DND-41 (cell line): ENCODE data around the gene MSI2.
A peak's percentile ranks its signal among the peaks of the same experiment; 100 is the strongest.

ENCODE experiments used
- ATAC-seq: fragments of 200-7000 bp; cut with Tn5 transposase; 3 replicates; pipeline ENCODE4 v1.9.1; 2021; ENCODE audit warnings: low read depth; ENCODE audit not compliant: insufficient read depth
- DNase-seq: peaks from one replicate; pipeline ENCODE4 v3.0.0-alpha.2; 2020
- H2AFZ ChIP-seq: 2 replicates; pipeline ENCODE4 v1.6.0; 2012; ENCODE audit warnings: low read depth, low read length
- H3K27ac ChIP-seq: 2 replicates; pipeline ENCODE4 v1.5.1; 2012; ENCODE audit warnings: low read length, inconsistent platforms
- H3K27me3 ChIP-seq: fragments of 200-600 bp; sonication (generic); 2 replicates; pipeline ENCODE4 v1.6.0; 2012; ENCODE audit warnings: low read length, mild to moderate bottlenecking, inconsistent platforms; ENCODE audit not compliant: insufficient read depth, poor library complexity
- H3K36me3 ChIP-seq: 2 replicates; pipeline ENCODE4 v1.5.1; 2012; ENCODE audit warnings: low read length, inconsistent platforms; ENCODE audit not compliant: insufficient read depth
- H3K4me1 ChIP-seq: 2 replicates; pipeline ENCODE4 v1.5.1; 2012; ENCODE audit warnings: mild to moderate bottlenecking, low read length; ENCODE audit not compliant: insufficient read depth
- H3K4me2 ChIP-seq: 2 replicates; pipeline ENCODE4 v1.6.0; 2012; ENCODE audit warnings: mild to moderate bottlenecking, moderate library complexity, low read length, inconsistent platforms; ENCODE audit not compliant: insufficient read depth
- H3K4me3 ChIP-seq, 2 experiments: fragments of 200-600 bp in 1 of 2; shearing (Covaris generic) in 1 of 2; 2 replicates each; pipeline ENCODE4 v1.5.1; 2012 to 2016; ENCODE audit warnings: inconsistent platforms in 2 of 2, low read length in 2 of 2, mild to moderate bottlenecking in 2 of 2, low read depth in 1 of 2, moderate library complexity in 1 of 2
- H3K79me2 ChIP-seq: 2 replicates; pipeline ENCODE4 v1.6.0; 2012; ENCODE audit warnings: low read length, inconsistent platforms; ENCODE audit not compliant: insufficient read depth
- H3K9ac ChIP-seq: 2 replicates; pipeline ENCODE4 v1.6.0; 2012; ENCODE audit warnings: low read depth, mild to moderate bottlenecking, inconsistent platforms, low read length, moderate library complexity
- H3K9me3 ChIP-seq: 2 replicates; pipeline ENCODE4 v1.5.1; 2012; ENCODE audit warnings: low read length, moderate library complexity, mild to moderate bottlenecking, inconsistent platforms; ENCODE audit not compliant: insufficient read depth, severe bottlenecking
- H4K20me1 ChIP-seq: 2 replicates; pipeline ENCODE4 v1.6.0; 2012; ENCODE audit warnings: low read length; ENCODE audit not compliant: insufficient read depth
- EZH2 ChIP-seq: IDR thresholded peaks from 3 replicates; pipeline ENCODE4 v1.6.1; 2012; ENCODE audit warnings: borderline replicate concordance, low read depth, mild to moderate bottlenecking, moderate library complexity, low read length, inconsistent platforms; ENCODE audit not compliant: severe bottlenecking
- TF ChIP-seq, protein P1 (sequence below): IDR thresholded peaks from 2 replicates; pipeline ENCODE4 v1.5.1; 2012; ENCODE audit warnings: borderline replicate concordance, low read length, moderate library complexity, mild to moderate bottlenecking; ENCODE audit not compliant: poor library complexity, severe bottlenecking; ENCODE audit errors: extremely low read depth

Gene MSI2

DNA sequence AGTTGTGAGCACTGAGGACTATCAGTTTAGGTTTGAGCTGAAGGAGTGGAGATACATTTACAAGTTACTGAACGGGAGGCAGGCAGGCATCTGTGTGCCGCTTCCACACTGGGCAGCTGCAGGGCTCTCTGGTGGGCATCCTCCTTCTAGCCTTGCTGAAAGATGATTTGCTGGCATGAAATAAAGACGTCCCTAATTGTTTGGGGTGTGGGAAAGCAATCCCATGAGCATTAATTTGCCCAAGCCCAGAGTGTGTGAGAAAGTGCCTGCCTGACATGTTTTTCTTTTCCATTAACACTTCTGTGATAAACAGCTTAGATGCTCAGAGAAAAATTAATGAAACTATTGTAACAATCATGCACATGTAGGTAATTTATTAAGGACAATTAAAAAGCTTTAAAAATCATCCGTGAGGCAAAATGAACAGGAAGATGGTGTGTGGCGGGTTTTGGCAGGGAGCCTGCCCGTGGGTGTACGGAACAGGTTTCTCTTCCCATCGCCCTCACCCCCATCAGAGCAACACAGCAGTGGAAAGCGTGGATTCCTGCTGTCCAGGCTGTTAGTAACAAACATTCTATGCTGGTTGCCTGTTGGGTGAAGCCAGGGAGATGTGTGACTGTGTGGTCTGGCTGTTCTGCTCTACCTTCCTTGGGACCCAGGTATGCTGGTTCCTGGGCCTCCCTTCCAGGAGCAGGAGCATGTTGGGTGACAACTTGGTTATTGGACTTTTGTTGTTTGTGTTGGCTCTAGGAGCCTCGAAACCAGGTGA lies 191.9 kb downstream of the MSI2 start:
- H3K36me3 ChIP-seq = peaks cover 84% of the 10 kb centered on the region
- H3K4me1 ChIP-seq = peaks cover 100% of the 10 kb centered on the region
- no peaks in the 10 kb centered on the region for H3K9me3 ChIP-seq
- ATAC-seq (no peak), DNase-seq (no peak)
- no peaks in the 10 kb centered on the region for H4K20me1 ChIP-seq
- no peak for TF ChIP-seq EZH2
- TF ChIP-seq, protein P1, sequence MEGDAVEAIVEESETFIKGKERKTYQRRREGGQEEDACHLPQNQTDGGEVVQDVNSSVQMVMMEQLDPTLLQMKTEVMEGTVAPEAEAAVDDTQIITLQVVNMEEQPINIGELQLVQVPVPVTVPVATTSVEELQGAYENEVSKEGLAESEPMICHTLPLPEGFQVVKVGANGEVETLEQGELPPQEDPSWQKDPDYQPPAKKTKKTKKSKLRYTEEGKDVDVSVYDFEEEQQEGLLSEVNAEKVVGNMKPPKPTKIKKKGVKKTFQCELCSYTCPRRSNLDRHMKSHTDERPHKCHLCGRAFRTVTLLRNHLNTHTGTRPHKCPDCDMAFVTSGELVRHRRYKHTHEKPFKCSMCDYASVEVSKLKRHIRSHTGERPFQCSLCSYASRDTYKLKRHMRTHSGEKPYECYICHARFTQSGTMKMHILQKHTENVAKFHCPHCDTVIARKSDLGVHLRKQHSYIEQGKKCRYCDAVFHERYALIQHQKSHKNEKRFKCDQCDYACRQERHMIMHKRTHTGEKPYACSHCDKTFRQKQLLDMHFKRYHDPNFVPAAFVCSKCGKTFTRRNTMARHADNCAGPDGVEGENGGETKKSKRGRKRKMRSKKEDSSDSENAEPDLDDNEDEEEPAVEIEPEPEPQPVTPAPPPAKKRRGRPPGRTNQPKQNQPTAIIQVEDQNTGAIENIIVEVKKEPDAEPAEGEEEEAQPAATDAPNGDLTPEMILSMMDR = no peak
- no peak overlapping the region for H3K4me3 ChIP-seq
- H3K79me2 ChIP-seq = peaks cover 98% of the 10 kb centered on the region
- H3K9ac ChIP-seq = peak overlapping the region; percentile 68
- no peaks in the 10 kb centered on the region for H3K27me3 ChIP-seq
- no peak overlapping the region for H3K4me2 ChIP-seq
- peak overlapping the region; percentile 97 for H3K27ac ChIP-seq
- no peak overlapping the region for H2AFZ ChIP-seq

DNA sequence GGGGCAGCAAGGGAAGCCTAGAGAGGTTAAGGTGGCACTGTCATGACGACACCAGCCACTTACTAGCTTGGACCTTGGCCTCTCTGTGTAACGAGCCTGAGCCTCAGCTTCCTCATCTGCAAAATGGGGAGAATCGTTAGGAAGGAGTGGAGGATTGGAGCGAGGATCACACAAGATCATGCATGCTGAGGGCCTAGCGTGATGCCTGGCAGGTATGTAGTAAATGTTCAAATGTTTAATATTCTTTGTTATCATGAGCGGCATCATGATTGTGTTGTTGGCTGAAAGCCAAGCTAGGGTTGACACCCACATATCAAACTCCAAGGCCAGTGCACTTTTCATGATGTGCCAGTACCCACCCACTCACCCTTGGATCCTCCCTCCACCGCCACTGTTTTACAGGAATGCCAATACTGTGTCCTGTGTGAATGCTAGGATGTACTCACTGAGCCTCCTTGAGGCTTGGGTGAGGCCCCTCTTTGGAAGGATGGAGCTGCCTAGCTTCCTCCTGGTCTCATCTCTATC lies 192.5 kb downstream of the MSI2 start:
- no peak for DNase-seq
- H3K36me3 ChIP-seq = peaks cover 86% of the 10 kb centered on the region
- H3K27me3 ChIP-seq = no peaks in the 10 kb centered on the region
- H3K4me3 ChIP-seq = no peak overlapping the region
- H3K9ac ChIP-seq = peak overlapping the region; percentile 68
- no peak overlapping the region for H3K4me2 ChIP-seq
- H4K20me1 ChIP-seq = no peaks in the 10 kb centered on the region
- H3K79me2 ChIP-seq = peaks cover 100% of the 10 kb centered on the region
- H3K9me3 ChIP-seq = no peaks in the 10 kb centered on the region
- H3K4me1 ChIP-seq = peaks cover 100% of the 10 kb centered on the region
- no peak overlapping the region for H2AFZ ChIP-seq
- ATAC-seq = no peak
- TF ChIP-seq EZH2 = no peak
- TF ChIP-seq, protein P1 = no peak
- H3K27ac ChIP-seq = peak overlapping the region; percentile 97

DNA sequence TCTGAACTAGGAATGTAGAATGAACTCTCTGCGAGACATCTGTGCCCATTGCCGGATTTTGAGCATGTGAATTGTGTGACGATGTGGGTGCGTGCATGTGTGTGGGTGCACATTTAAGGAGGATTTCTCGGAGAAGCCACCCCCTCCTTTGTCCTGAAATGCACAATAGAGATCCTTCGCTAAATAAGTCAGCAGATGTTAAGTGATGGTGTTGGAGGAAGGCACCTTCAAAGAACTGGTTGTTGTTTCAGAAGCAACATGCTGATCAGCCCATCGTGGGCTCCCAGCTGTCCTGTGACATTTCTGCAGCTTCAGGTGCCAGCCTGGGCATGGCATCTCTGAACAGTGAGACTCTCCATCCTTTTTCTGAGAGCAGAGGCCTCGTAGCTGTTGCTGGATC lies 194.9 kb downstream of the MSI2 start:
- no peaks in the 10 kb centered on the region for H4K20me1 ChIP-seq
- peaks cover 89% of the 10 kb centered on the region for H3K79me2 ChIP-seq
- H3K4me3 ChIP-seq = no peak overlapping the region
- H3K27me3 ChIP-seq = no peaks in the 10 kb centered on the region
- peak; percentile 62 for DNase-seq
- peaks cover 72% of the 10 kb centered on the region for H3K36me3 ChIP-seq
- H2AFZ ChIP-seq = no peak overlapping the region
- peak overlapping the region; percentile 97 for H3K27ac ChIP-seq
- peak overlapping the region; percentile 68 for H3K9ac ChIP-seq
- ATAC-seq = no peak
- TF ChIP-seq, protein P1 = no peak
- no peak for TF ChIP-seq EZH2
- H3K9me3 ChIP-seq = no peaks in the 10 kb centered on the region
- H3K4me2 ChIP-seq = no peak overlapping the region; the same call in 1 of the 2 replicates
- peaks cover 100% of the 10 kb centered on the region for H3K4me1 ChIP-seq
